ENCODE results near the gene MLF1.
A peak's percentile ranks its signal among the peaks of the same experiment; 100 is the strongest.

Gene MLF1

GRCh38 chr3:158590223-158590622, 19.2 kb downstream of the MLF1 start:
- DNase-seq = no peak

GRCh38 chr3:158600787-158601186, 29.8 kb downstream of the MLF1 start:
- no peak for DNase-seq

- DNase-seq = no peak
Measured at GRCh38 chr3:158602227-158602626, 31.2 kb downstream of the MLF1 start.

- DNase-seq = no peak
Measured at GRCh38 chr3:158617982-158618875, 47.2 kb downstream of the MLF1 start.

GRCh38 chr3:158625881-158626280, 54.9 kb downstream of the MLF1 start:
- DNase-seq = no peak

- no peak for DNase-seq
Measured at GRCh38 chr3:158631981-158632380, 61.0 kb downstream of the MLF1 start.

GRCh38 chr3:158640646-158641045, 69.7 kb downstream of the MLF1 start:
- DNase-seq = no peak

- no peak for DNase-seq
Measured at GRCh38 chr3:158642005-158642404, 71.0 kb downstream of the MLF1 start.

GRCh38 chr3:158642474-158643210, 71.6 kb downstream of the MLF1 start:
- no peak for DNase-seq

GRCh38 chr3:158644345-158644908, 73.4 kb downstream of the MLF1 start, which contains the start of gene GFM1:
Gene GFM1 (plus strand): TSS chr3:158644527. CDS start chr3:158644635, 108 bp downstream.
- DNase-seq = peak; percentile 99

- DNase-seq = no peak
Measured at GRCh38 chr3:158649791-158650190, 78.8 kb downstream of the MLF1 start.

- DNase-seq = no peak
Measured at GRCh38 chr3:158651192-158651591, 80.2 kb downstream of the MLF1 start.

GRCh38 chr3:158652463-158652862, 81.5 kb downstream of the MLF1 start:
- DNase-seq = no peak
